K562 (cell line): Measurements from ENCODE around the gene REEP6. TPM values are rescaled to one million over a fixed set of nuclear protein-coding genes. Genes with fewer than 3 reads are reported as not detected.

Source experiments
- ARID1B ChIP-seq: fragments of 450-650 bp; IDR thresholded peaks from 2 replicates; pipeline ENCODE4 v1.6.1; 2016; ENCODE audit warnings: antibody characterized with exemption, mild to moderate bottlenecking, inconsistent platforms
- ATF7 ChIP-seq: fragments of 450-650 bp; IDR thresholded peaks from 2 replicates; pipeline ENCODE4 v1.7.1; 2014; ENCODE audit warnings: mild to moderate bottlenecking, moderate library complexity
- FIP1L1 ChIP-seq: fragments of 200-400 bp; formaldehyde crosslinking; IDR thresholded peaks from 2 replicates; pipeline ENCODE4 v1.6.1; 2018; ENCODE audit warnings: mild to moderate bottlenecking, low read depth, low read length; ENCODE audit not compliant: poor library complexity, severe bottlenecking
- HMGN3 ChIP-seq: IDR thresholded peaks from 2 replicates; pipeline ENCODE4 v1.6.1; 2011; ENCODE audit warnings: borderline replicate concordance, low read depth, mild to moderate bottlenecking, mixed read lengths, low read length; ENCODE audit not compliant: insufficient read length; ENCODE audit errors: extremely low read depth
- KLF13 ChIP-seq: fragments of 450-650 bp; IDR thresholded peaks from 2 replicates; pipeline ENCODE4 v1.6.1; 2016; ENCODE audit warnings: missing genetic modification characterization, low read depth, mild to moderate bottlenecking, missing compliant biosample characterization, moderate library complexity, borderline replicate concordance
- KLF16 ChIP-seq: IDR thresholded peaks from 2 replicates; pipeline ENCODE4 v1.6.1; 2016; ENCODE audit warnings: antibody characterized with exemption
- NRF1 ChIP-seq, 2 experiments: fragments of 450-650 bp; IDR thresholded peaks in 1 of 2; conservative IDR thresholded peaks in 1 of 2; 2 replicates each; pipeline ENCODE4 v1.6.1; 2014; ENCODE audit warnings: mild to moderate bottlenecking in 2 of 2
- SMAD4 ChIP-seq: fragments of 250-450 bp; sonication (Bioruptor Pico); conservative IDR thresholded peaks from 2 replicates; pipeline ENCODE4 v1.8.0; 2021; ENCODE audit warnings: inconsistent platforms, mild to moderate bottlenecking, moderate library complexity
- SMARCC2 ChIP-seq: fragments of 450-650 bp; IDR thresholded peaks from 2 replicates; pipeline ENCODE4 v1.6.1; 2017; ENCODE audit warnings: antibody characterized with exemption, moderate library complexity, mild to moderate bottlenecking, low read depth
- SMC3 ChIP-seq: conservative IDR thresholded peaks from 2 replicates; pipeline ENCODE4 v1.6.1; 2011; ENCODE audit warnings: low read depth, low read length, improper control_type of control experiment; ENCODE audit not compliant: insufficient read depth
- SRSF9 ChIP-seq: fragments of 200-400 bp; formaldehyde crosslinking; IDR thresholded peaks from 2 replicates; pipeline ENCODE4 v1.6.1; 2017; ENCODE audit warnings: low read depth, low read length, borderline replicate concordance
- YY1 ChIP-seq, 3 experiments: IDR thresholded peaks; 2 replicates each; pipeline ENCODE4 v1.6.1; 2011; ENCODE audit warnings: low read length in 2 of 3, mild to moderate bottlenecking in 2 of 3, moderate library complexity in 2 of 3, borderline replicate concordance in 1 of 3, control low read depth in 1 of 3, low read depth in 1 of 3; ENCODE audit not compliant: insufficient read depth in 3 of 3, insufficient replicate concordance in 2 of 3, control insufficient read depth in 1 of 3, insufficient read length in 1 of 3; ENCODE audit errors: extremely low read depth in 1 of 3
- ZFP30 ChIP-seq: fragments of 250-450 bp; sonication (Bioruptor Pico); IDR thresholded peaks from 2 replicates; pipeline ENCODE4 v1.8.0; 2022; ENCODE audit warnings: moderate library complexity, mild to moderate bottlenecking, inconsistent platforms, borderline replicate concordance
- ZNF12 ChIP-seq: sonication (generic); formaldehyde crosslinking; IDR thresholded peaks from 2 replicates; pipeline ENCODE4 v1.4.0; 2020; ENCODE audit warnings: mild to moderate bottlenecking, missing genetic modification reagents
- polyA plus RNA-seq, 8 experiments: library from polyadenylated mRNA; depleted of rRNA in 4 of 8; stranded (reverse) in 5 of 8; unstranded in 3 of 8; fragments of >200 nt; fragmentation: Nextera tagmentation in 2 of 8; fragmentation: Illumina TruSeq in 1 of 8; extraction: Ambion mirVana in 2 of 8; extraction: Trizol in 1 of 8; gene quantifications; 2 replicates each; pipeline versions ENCODE4 v1.2.1 to v1.2.3, GENCODE V29; 2011 to 2014; ENCODE audit warnings: inconsistent platforms in 1 of 8, missing spikeins in 1 of 8
- total RNA-seq, 7 experiments: library from RNA; depleted of rRNA in 6 of 7; stranded (reverse); fragments of >200 nt in 6 of 7; fragmentation: Illumina TruSeq in 2 of 7; extraction: Trizol in 2 of 7; gene quantifications; 2 replicates each; pipeline versions ENCODE4 v1.2.1 to v1.2.3, GENCODE V29; 2011 to 2021; ENCODE audit warnings: low replicate concordance in 1 of 7
- TF ChIP-seq, protein P1 (sequence below): fragments of 450-650 bp; IDR thresholded peaks from 2 replicates; pipeline ENCODE4 v1.6.1; 2016; ENCODE audit warnings: borderline replicate concordance
- TF ChIP-seq, protein P2 (sequence below): fragments of 250-450 bp; sonication (Bioruptor Pico); IDR thresholded peaks from 2 replicates; pipeline ENCODE4 v1.4.0; 2020; ENCODE audit warnings: mild to moderate bottlenecking
- TF ChIP-seq, protein P3 (sequence below): sonication (generic); formaldehyde crosslinking; IDR thresholded peaks from 2 replicates; pipeline ENCODE4 v1.9.0; 2022; ENCODE audit warnings: mild to moderate bottlenecking, missing genetic modification reagents
- TF ChIP-seq, protein P4 (sequence below): fragments of 250-450 bp; sonication (Bioruptor Pico); IDR thresholded peaks from 2 replicates; pipeline ENCODE4 v1.8.0; 2022; ENCODE audit warnings: moderate library complexity, mild to moderate bottlenecking, inconsistent platforms
- TF ChIP-seq, protein P5 (sequence below), 2 experiments: IDR thresholded peaks; 2 replicates each; pipeline ENCODE4 v1.6.1; 2011; ENCODE audit warnings: borderline replicate concordance in 1 of 2, control low read depth in 1 of 2, low read depth in 1 of 2, low read length in 1 of 2, mild to moderate bottlenecking in 1 of 2, mixed read lengths in 1 of 2, moderate library complexity in 1 of 2; ENCODE audit not compliant: insufficient read depth in 1 of 2, insufficient read length in 1 of 2, poor library complexity in 1 of 2, severe bottlenecking in 1 of 2; ENCODE audit errors: extremely low read depth in 1 of 2

REEP6 gene
- total and polyA plus RNA-seq, 9 of the 15 experiments (the other 6 are each of a cell fraction or from before 2014, with no cell fraction given): 1.2 to 64.2 (median 12.7) TPM

DNA sequence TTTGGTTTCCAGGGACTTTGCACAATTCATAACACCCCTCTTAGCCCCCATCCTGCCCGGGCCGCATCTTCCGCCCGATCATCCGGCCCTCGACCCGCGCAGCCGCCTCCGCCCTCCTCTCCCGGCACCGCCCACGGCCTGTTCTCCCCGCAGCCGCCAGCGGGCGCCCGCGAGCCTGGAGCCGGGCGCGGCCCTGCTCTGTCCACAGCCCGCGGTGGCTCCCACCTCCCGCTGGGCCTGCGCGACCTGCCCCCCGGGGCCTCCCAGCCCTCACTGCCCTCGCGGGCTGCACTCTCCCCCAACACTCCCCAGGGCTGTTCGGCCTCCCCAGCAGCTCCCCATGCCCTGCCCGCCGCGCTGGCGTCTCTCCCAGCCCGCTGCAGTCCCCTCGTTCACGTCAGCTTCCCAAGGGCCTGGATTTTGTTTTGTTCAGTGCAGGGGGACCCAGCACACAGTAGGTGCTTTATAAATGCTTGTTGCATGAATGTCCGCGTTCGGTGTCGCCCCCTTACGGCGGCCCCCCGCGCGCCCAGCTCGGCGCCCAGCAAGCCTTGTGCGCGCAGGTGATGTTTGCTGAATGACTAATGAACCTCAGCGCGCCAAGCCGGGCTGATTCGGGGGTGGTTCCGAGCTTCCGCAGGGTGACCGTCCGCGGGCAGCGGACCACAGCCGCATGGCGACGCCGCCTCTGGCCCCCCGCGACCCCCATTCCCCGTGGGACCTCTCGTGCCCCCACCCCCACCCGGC, 45.6 kb upstream of the REEP6 start (continued):
- TF ChIP-seq ARID1B: peak; percentile 35
- TF ChIP-seq, protein P1, sequence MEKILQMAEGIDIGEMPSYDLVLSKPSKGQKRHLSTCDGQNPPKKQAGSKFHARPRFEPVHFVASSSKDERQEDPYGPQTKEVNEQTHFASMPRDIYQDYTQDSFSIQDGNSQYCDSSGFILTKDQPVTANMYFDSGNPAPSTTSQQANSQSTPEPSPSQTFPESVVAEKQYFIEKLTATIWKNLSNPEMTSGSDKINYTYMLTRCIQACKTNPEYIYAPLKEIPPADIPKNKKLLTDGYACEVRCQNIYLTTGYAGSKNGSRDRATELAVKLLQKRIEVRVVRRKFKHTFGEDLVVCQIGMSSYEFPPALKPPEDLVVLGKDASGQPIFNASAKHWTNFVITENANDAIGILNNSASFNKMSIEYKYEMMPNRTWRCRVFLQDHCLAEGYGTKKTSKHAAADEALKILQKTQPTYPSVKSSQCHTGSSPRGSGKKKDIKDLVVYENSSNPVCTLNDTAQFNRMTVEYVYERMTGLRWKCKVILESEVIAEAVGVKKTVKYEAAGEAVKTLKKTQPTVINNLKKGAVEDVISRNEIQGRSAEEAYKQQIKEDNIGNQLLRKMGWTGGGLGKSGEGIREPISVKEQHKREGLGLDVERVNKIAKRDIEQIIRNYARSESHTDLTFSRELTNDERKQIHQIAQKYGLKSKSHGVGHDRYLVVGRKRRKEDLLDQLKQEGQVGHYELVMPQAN: 0 out of 2 replicates have a peak, but pooled peaks have one; percentile 51
- TF ChIP-seq ZNF12 (CRISPR knock-in tag): peak; percentile 20; the same call in 1 of the 2 replicates
- no peak for TF ChIP-seq SRSF9
- TF ChIP-seq SMAD4 (CRISPR knock-in tag): peak; percentile 61; the same call in 1 of the 2 replicates
- 0 out of 2 replicates have a peak, but pooled peaks have one; percentile 26 for TF ChIP-seq SMARCC2
- TF ChIP-seq ATF7: peak; percentile 50; the same call in 1 of the 2 replicates
- TF ChIP-seq YY1 (IDR thresholded peaks at IDR 0.05; ENCODE audit: borderline replicate concordance in 1 of 3, control insufficient read depth in 1 of 3, extremely low read depth in 1 of 3, insufficient read depth in 3 of 3, insufficient read length in 1 of 3, insufficient replicate concordance in 2 of 3, low read depth in 1 of 3, low read length in 2 of 3): peak in 2 of 3 experiments; percentile 17 to 48
- TF ChIP-seq FIP1L1: peak; percentile 80
- peak; percentile 85 to 87 for TF ChIP-seq NRF1 (conservative IDR thresholded peaks at IDR 0.05 in 1 of 2, IDR thresholded peaks at IDR 0.05 in 1 of 2)
- TF ChIP-seq, protein P2, sequence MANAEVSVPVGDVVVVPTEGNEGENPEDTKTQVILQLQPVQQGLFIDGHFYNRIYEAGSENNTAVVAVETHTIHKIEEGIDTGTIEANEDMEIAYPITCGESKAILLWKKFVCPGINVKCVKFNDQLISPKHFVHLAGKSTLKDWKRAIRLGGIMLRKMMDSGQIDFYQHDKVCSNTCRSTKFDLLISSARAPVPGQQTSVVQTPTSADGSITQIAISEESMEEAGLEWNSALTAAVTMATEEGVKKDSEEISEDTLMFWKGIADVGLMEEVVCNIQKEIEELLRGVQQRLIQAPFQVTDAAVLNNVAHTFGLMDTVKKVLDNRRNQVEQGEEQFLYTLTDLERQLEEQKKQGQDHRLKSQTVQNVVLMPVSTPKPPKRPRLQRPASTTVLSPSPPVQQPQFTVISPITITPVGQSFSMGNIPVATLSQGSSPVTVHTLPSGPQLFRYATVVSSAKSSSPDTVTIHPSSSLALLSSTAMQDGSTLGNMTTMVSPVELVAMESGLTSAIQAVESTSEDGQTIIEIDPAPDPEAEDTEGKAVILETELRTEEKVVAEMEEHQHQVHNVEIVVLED (CRISPR knock-in tag): 0 out of 2 replicates have a peak, but pooled peaks have one; percentile 13
- TF ChIP-seq, protein P3, sequence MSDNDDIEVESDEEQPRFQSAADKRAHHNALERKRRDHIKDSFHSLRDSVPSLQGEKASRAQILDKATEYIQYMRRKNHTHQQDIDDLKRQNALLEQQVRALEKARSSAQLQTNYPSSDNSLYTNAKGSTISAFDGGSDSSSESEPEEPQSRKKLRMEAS: peak; percentile 24; the same call in 1 of the 2 replicates
- peak; percentile 60 for TF ChIP-seq HMGN3
- TF ChIP-seq KLF13 (tag): peak; percentile 73; the same call in 1 of the 2 replicates
- TF ChIP-seq, protein P4, sequence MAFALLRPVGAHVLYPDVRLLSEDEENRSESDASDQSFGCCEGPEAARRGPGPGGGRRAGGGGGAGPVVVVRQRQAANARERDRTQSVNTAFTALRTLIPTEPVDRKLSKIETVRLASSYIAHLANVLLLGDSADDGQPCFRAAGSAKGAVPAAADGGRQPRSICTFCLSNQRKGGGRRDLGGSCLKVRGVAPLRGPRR (CRISPR knock-in tag): no peak
- TF ChIP-seq, protein P5, sequence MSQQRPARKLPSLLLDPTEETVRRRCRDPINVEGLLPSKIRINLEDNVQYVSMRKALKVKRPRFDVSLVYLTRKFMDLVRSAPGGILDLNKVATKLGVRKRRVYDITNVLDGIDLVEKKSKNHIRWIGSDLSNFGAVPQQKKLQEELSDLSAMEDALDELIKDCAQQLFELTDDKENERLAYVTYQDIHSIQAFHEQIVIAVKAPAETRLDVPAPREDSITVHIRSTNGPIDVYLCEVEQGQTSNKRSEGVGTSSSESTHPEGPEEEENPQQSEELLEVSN (IDR thresholded peaks at IDR 0.05; ENCODE audit: borderline replicate concordance in 1 of 2, extremely low read depth in 1 of 2, insufficient read depth in 1 of 2, insufficient read length in 1 of 2, low read depth in 1 of 2, low read length in 1 of 2, poor library complexity in 1 of 2, severe bottlenecking in 1 of 2): peak in 1 of 2 experiments; percentile 55
- peak; percentile 39; the same call in 1 of the 2 replicates for TF ChIP-seq KLF16
- no peak for TF ChIP-seq ZFP30 (CRISPR knock-in tag)
- TF ChIP-seq SMC3: peak; percentile 45; the same call in 1 of the 2 replicates
